ENCODE results near the gene PCDHGA1. TPM values are rescaled to one million over a fixed set of nuclear protein-coding genes. Genes with fewer than 3 reads are reported as not detected.

The PCDHGA1 gene
- polyA plus RNA-seq, 1 experiment = 1.8 TPM

DNA sequence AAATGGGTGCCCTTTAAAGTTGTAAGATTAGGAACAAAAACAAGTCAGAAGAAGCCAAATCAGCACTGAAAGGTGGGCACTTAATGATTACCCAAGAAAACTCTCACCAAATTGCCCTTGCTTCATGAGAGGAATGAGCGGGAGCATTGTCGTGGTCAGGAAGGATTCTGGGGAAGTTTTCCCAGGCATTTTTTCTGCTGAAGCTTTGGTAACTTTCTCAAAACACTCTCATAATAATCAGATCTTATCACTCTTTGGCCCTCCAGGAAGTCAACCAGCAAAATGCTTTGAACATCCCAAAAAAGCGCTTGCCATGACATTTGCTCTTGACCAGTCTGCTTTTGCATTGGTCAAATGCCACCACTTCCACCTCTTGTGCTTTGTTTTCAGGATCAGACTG lies 135.0 kb downstream of the PCDHGA1 start:
- POLR2A ChIA-PET = interaction anchor here (0.6 kb wide), 1 partner anchor 10 kb away, joined by 3 read pairs; no protein-coding TSS in a partner anchor
- DNase-seq (ENCODE audit: low read depth) = no peak
- Histone ChIP-seq H3K36me3 (ENCODE audit: control insufficient read depth, insufficient read depth, low read length) (no peaks in the 10 kb centered on the region), H3K27me3 (ENCODE audit: control insufficient read depth, insufficient read depth, low read length) (no peaks in the 10 kb centered on the region), H3K4me3 (ENCODE audit: low read depth, low read length) (no peak overlapping the region)
- TF ChIP-seq, protein P1, sequence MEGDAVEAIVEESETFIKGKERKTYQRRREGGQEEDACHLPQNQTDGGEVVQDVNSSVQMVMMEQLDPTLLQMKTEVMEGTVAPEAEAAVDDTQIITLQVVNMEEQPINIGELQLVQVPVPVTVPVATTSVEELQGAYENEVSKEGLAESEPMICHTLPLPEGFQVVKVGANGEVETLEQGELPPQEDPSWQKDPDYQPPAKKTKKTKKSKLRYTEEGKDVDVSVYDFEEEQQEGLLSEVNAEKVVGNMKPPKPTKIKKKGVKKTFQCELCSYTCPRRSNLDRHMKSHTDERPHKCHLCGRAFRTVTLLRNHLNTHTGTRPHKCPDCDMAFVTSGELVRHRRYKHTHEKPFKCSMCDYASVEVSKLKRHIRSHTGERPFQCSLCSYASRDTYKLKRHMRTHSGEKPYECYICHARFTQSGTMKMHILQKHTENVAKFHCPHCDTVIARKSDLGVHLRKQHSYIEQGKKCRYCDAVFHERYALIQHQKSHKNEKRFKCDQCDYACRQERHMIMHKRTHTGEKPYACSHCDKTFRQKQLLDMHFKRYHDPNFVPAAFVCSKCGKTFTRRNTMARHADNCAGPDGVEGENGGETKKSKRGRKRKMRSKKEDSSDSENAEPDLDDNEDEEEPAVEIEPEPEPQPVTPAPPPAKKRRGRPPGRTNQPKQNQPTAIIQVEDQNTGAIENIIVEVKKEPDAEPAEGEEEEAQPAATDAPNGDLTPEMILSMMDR (IDR thresholded peaks at IDR 0.05; ENCODE audit: insufficient read depth, low read depth, low read length) = no peak
- CTCF ChIA-PET = interaction anchor here (1.0 to 2.3 kb wide), 4 partner anchors 10 to 92 kb away, joined by 3 to 9 read pairs (median 6); partner anchors contain the start of genes PCDHGB7 and PCDHGC3

DNA sequence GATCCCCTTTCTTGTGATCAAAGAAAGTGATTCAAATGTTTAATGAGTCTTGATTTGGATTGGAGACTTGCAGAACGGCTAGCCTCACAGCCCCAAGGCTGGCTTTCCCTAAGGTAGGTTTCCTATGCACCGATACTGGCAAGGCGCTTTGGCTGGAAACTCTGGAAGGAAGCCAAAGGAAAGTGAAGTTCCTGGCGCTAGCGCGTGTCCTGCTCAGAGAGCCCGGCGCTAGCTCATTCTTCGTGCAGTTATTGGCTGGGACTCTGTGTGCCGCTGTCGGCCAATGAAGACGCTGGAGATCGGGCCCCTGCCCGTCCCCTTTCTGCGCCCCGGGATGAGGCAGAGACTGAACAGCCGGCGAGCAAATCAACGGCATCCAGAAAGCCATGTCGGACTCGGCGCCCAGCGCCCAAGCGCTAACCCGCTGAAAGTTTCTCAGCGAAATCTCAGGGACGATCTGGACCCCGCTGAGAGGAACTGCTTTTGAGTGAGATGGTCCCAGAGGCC lies 145.4 kb downstream of the PCDHGA1 start, which contains the start of gene PCDHGC3:
Gene PCDHGC3 (plus strand): TSS at position 342 of the 507 bp plus-strand sequence. CDS start 151 bp downstream, at position 493.
- no peaks in the 10 kb centered on the region for H3K27me3 ChIP-seq (ENCODE audit: control insufficient read depth, insufficient read depth, low read length)
- CTCF ChIA-PET = interaction anchor here (0.7 to 4.9 kb wide), 17 partner anchors 11 to 88 kb away, joined by 3 to 46 read pairs (median 5); partner anchors contain the start of genes PCDHGA11, PCDHGB5, PCDHGB7 and PCDHGC5
- TF ChIP-seq, protein P1 (IDR thresholded peaks at IDR 0.05; ENCODE audit: insufficient read depth, low read depth, low read length) = 0 out of 2 replicates have a peak, but pooled peaks have one; percentile 12
- DNase-seq (ENCODE audit: low read depth) = peak; percentile 64
- H3K36me3 ChIP-seq (ENCODE audit: control insufficient read depth, insufficient read depth, low read length) = no peaks in the 10 kb centered on the region
- peak within 1 kb of the TSS; percentile 53 for H3K4me3 ChIP-seq (ENCODE audit: low read depth, low read length)
- POLR2A ChIA-PET = interaction anchor here (0.6 to 1.1 kb wide), 3 partner anchors 10 to 82 kb away, joined by 3 to 4 read pairs (median 4); partner anchors contain the start of gene PCDHGC5

DNA sequence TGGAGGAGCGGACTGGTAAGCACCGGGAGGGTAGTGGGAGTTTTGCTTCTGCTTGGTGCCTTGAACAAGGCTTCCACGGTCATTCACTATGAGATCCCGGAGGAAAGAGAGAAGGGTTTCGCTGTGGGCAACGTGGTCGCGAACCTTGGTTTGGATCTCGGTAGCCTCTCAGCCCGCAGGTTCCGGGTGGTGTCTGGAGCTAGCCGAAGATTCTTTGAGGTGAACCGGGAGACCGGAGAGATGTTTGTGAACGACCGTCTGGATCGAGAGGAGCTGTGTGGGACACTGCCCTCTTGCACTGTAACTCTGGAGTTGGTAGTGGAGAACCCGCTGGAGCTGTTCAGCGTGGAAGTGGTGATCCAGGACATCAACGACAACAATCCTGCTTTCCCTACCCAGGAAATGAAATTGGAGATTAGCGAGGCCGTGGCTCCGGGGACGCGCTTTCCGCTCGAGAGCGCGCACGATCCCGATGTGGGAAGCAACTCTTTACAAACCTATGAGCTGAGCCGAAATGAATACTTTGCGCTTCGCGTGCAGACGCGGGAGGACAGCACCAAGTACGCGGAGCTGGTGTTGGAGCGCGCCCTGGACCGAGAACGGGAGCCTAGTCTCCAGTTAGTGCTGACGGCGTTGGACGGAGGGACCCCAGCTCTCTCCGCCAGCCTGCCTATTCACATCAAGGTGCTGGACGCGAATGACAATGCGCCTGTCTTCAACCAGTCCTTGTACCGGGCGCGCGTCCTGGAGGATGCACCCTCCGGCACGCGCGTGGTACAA lies 146.0 kb downstream of the PCDHGA1 start:
- DNase-seq (ENCODE audit: low read depth) = peak; percentile 24
- Histone ChIP-seq H3K27me3 (ENCODE audit: control insufficient read depth, insufficient read depth, low read length) (no peaks in the 10 kb centered on the region), H3K4me3 (ENCODE audit: low read depth, low read length) (peak overlapping the region; percentile 53), H3K36me3 (ENCODE audit: control insufficient read depth, insufficient read depth, low read length) (no peaks in the 10 kb centered on the region)
- POLR2A ChIA-PET = interaction anchor here (0.8 to 1.1 kb wide), 3 partner anchors 13 to 81 kb away, joined by 4 to 7 read pairs (median 4); partner anchors contain the start of genes PCDHGA12 and PCDHGC5
- TF ChIP-seq, protein P1 (IDR thresholded peaks at IDR 0.05; ENCODE audit: insufficient read depth, low read depth, low read length) = no peak
- CTCF ChIA-PET = interaction anchor here (0.5 to 4.9 kb wide), 17 partner anchors 10 to 88 kb away, joined by 3 to 46 read pairs (median 5); partner anchors contain the start of genes PCDHGA10, PCDHGA11, PCDHGB5 and PCDHGC5

DNA sequence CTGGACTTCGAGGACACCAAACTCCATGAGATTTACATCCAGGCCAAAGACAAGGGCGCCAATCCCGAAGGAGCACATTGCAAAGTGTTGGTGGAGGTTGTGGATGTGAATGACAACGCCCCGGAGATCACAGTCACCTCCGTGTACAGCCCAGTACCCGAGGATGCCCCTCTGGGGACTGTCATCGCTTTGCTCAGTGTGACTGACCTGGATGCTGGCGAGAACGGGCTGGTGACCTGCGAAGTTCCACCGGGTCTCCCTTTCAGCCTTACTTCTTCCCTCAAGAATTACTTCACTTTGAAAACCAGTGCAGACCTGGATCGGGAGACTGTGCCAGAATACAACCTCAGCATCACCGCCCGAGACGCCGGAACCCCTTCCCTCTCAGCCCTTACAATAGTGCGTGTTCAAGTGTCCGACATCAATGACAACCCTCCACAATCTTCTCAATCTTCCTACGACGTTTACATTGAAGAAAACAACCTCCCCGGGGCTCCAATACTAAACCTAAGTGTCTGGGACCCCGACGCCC lies 146.8 kb downstream of the PCDHGA1 start:
- H3K27me3 ChIP-seq (ENCODE audit: control insufficient read depth, insufficient read depth, low read length) = no peaks in the 10 kb centered on the region
- peak overlapping the region; percentile 53 for H3K4me3 ChIP-seq (ENCODE audit: low read depth, low read length)
- no peaks in the 10 kb centered on the region for H3K36me3 ChIP-seq (ENCODE audit: control insufficient read depth, insufficient read depth, low read length)
- TF ChIP-seq, protein P1 (IDR thresholded peaks at IDR 0.05; ENCODE audit: insufficient read depth, low read depth, low read length) = no peak
- ChIA-PET CTCF (interaction anchor here (0.8 to 4.9 kb wide), 16 partner anchors 10 to 81 kb away, joined by 3 to 46 read pairs (median 8); partner anchors contain the start of genes PCDHGA10, PCDHGA12, PCDHGB7 and PCDHGC5), POLR2A (interaction anchor here (0.8 kb wide), 1 partner anchor 47 kb away, joined by 7 read pairs; the partner anchor contains the start of gene PCDHGA12)
- no peak for DNase-seq (ENCODE audit: low read depth)
